HepG2 (cell line): Measurements from ENCODE around the gene BSG.
"Not testable (repeated sequence)": the region's sequence is repeated elsewhere in the genome, so short reads cannot be mapped to it uniquely, and the experiment has no call there.

ENCODE experiments used
- BHLHE40 ChIP-seq: IDR thresholded peaks from 2 replicates; pipeline ENCODE4 v1.6.1; 2011; ENCODE audit warnings: low read length, improper control_type of control experiment
- FOSL2 ChIP-seq: sonication (generic); formaldehyde crosslinking; IDR thresholded peaks from 2 replicates; pipeline ENCODE4 v1.4.0; 2020; ENCODE audit warnings: missing genetic modification reagents
- HINFP ChIP-seq: sonication (generic); formaldehyde crosslinking; IDR thresholded peaks from 2 replicates; pipeline ENCODE4 v1.4.0; 2020; ENCODE audit warnings: low read depth, mild to moderate bottlenecking, missing genetic modification reagents
- NBN ChIP-seq: fragments of 450-650 bp; conservative IDR thresholded peaks from 2 replicates; pipeline ENCODE4 v1.6.1; 2017
- NFRKB ChIP-seq: fragments of 450-650 bp; IDR thresholded peaks from 2 replicates; pipeline ENCODE4 v1.6.1; 2017
- NR1H2 ChIP-seq: sonication (generic); formaldehyde crosslinking; IDR thresholded peaks from 2 replicates; pipeline ENCODE4 v1.8.1; 2022; ENCODE audit warnings: low read depth, missing genetic modification reagents, borderline replicate concordance
- TEAD2 ChIP-seq: sonication (generic); formaldehyde crosslinking; IDR thresholded peaks from 2 replicates; pipeline ENCODE4 v1.9.0; 2021; ENCODE audit warnings: missing genetic modification reagents
- ZNF142 ChIP-seq: sonication (generic); formaldehyde crosslinking; IDR thresholded peaks from 2 replicates; pipeline ENCODE4 v1.4.0; 2020; ENCODE audit warnings: missing genetic modification reagents
- ZNF354B ChIP-seq: sonication (generic); formaldehyde crosslinking; IDR thresholded peaks from 2 replicates; pipeline ENCODE4 v1.8.0; 2022; ENCODE audit warnings: mild to moderate bottlenecking, missing genetic modification reagents
- ZNF501 ChIP-seq: sonication (generic); formaldehyde crosslinking; IDR thresholded peaks from 2 replicates; pipeline ENCODE4 v1.5.1; 2020; ENCODE audit warnings: mild to moderate bottlenecking, moderate library complexity, missing genetic modification reagents
- ZNF7 ChIP-seq: IDR thresholded peaks from 2 replicates; pipeline ENCODE4 v1.6.1; 2016; ENCODE audit warnings: missing biosample characterization, missing genetic modification reagents
- TF ChIP-seq, protein P1 (sequence below): sonication (generic); formaldehyde crosslinking; IDR thresholded peaks from 2 replicates; pipeline ENCODE4 v1.5.0; 2020; ENCODE audit warnings: mild to moderate bottlenecking, missing genetic modification reagents, moderate library complexity
- TF ChIP-seq, protein P2 (sequence below): sonication (generic); formaldehyde crosslinking; IDR thresholded peaks from 2 replicates; pipeline ENCODE4 v1.5.0; 2020; ENCODE audit warnings: missing genetic modification reagents

DNA sequence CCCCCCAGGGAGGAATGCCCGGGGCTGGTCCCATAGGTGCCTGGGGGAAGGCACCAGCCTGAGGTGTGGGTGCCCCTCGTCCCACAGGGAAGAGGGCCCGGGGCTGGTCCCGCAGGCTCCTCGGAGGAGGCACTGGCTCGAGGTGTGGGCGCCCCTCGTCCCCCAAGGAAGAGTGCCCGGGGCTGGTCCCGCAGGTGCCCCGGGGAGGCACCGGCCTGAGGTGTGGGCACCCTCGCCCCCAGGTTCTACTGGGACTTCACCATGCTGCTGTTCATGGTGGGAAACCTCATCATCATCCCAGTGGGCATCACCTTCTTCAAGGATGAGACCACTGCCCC lies 30.9 kb downstream of the BSG start:
- TF ChIP-seq, protein P1, sequence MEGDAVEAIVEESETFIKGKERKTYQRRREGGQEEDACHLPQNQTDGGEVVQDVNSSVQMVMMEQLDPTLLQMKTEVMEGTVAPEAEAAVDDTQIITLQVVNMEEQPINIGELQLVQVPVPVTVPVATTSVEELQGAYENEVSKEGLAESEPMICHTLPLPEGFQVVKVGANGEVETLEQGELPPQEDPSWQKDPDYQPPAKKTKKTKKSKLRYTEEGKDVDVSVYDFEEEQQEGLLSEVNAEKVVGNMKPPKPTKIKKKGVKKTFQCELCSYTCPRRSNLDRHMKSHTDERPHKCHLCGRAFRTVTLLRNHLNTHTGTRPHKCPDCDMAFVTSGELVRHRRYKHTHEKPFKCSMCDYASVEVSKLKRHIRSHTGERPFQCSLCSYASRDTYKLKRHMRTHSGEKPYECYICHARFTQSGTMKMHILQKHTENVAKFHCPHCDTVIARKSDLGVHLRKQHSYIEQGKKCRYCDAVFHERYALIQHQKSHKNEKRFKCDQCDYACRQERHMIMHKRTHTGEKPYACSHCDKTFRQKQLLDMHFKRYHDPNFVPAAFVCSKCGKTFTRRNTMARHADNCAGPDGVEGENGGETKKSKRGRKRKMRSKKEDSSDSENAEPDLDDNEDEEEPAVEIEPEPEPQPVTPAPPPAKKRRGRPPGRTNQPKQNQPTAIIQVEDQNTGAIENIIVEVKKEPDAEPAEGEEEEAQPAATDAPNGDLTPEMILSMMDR = not testable (repeated sequence)
- not testable (repeated sequence) for TF ChIP-seq ZNF142 (CRISPR knock-in tag); HINFP (CRISPR knock-in tag); NR1H2 (CRISPR knock-in tag); ZNF501 (CRISPR knock-in tag); TEAD2; ZNF7 (CRISPR knock-in tag); FOSL2 (CRISPR knock-in tag); NFRKB; BHLHE40; ZNF354B (CRISPR knock-in tag); NBN
- TF ChIP-seq, protein P2, sequence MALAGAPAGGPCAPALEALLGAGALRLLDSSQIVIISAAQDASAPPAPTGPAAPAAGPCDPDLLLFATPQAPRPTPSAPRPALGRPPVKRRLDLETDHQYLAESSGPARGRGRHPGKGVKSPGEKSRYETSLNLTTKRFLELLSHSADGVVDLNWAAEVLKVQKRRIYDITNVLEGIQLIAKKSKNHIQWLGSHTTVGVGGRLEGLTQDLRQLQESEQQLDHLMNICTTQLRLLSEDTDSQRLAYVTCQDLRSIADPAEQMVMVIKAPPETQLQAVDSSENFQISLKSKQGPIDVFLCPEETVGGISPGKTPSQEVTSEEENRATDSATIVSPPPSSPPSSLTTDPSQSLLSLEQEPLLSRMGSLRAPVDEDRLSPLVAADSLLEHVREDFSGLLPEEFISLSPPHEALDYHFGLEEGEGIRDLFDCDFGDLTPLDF (CRISPR knock-in tag) = not testable (repeated sequence)
